Right renal cortex interstitium (tissue), 3 donors: ENCODE data around the gene FAAP100. TPM values are rescaled to one million over a fixed set of nuclear protein-coding genes. Genes with fewer than 3 reads are reported as not detected.

Source experiments
- DNase-seq, 3 donors: peaks; one replicate each; pipeline ENCODE4 v3.0.0-alpha.2; 2013; ENCODE audit warnings: low read depth in 3 of 3, low spot score in 2 of 3
- polyA plus RNA-seq, 3 donors: library from polyadenylated mRNA; unstranded; fragments of 120-200 nt; gene quantifications; one replicate each; pipeline ENCODE4 v1.2.1, GENCODE V29; 2013; ENCODE audit not compliant: insufficient read length in 3 of 3

Gene FAAP100
- polyA plus RNA-seq, 3 donors = 17.0 to 18.1 (median 17.4) TPM

DNA sequence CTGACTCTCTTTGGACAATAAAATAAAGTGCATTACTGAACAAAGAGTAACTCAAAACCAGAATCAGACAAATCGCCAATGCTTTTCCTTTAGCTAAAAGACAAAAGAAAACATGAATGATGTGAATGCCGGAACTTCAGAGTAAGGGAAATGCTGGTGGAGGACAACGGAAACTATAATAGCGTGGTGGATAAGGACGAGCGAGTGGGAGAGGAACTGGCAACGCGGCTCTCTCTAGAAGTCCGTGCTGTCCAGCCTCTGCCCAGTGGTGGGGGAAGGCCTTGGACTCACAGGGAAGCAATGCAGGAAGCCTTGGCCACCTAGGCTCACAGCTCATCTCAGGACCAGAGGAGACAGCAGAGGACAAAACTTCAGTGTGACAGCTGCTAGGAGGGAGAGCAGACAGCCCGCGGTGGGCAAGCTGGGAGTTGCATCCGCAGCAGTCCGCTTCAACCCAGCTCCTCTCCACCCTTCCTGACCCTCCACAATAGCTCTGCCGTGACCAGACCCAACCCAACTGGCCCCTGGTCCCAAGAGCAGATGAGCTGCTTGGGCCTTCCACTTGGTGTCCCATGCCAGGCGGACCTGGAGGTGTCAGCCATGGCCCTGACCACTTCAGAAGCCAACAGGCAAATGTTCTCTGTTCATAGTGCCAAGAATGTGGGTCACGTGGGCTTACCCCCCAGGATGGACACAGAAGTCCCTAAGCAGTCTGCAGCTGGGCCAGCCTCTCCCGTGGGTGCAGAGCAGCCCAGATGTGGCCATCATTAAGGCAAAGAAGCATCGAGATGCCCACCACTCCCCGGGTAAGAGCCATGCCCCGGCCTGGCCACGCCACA lies 5.3 kb upstream of the FAAP100 start:
- DNase-seq = no peak

DNA sequence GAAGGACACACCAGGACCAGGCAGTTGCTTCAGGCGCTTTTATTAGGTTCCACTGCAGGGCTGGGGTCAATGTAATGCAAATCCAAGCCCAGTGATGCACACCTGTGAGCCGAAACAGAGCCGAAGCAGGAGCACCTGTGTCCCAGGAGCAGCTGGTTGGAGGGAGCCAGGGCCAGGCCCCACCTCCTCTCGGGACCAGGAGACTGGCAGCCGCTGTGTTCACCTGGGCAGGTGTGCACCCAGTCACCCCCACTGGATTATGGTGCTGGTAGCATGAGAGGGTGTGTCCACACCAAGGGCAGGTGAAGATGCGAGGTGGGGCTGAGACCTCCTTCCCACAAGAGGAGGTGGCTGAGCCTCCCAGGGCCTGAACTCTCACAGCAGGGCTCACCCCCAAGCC lies 4.7 kb upstream of the FAAP100 start:
- no peak for DNase-seq

DNA sequence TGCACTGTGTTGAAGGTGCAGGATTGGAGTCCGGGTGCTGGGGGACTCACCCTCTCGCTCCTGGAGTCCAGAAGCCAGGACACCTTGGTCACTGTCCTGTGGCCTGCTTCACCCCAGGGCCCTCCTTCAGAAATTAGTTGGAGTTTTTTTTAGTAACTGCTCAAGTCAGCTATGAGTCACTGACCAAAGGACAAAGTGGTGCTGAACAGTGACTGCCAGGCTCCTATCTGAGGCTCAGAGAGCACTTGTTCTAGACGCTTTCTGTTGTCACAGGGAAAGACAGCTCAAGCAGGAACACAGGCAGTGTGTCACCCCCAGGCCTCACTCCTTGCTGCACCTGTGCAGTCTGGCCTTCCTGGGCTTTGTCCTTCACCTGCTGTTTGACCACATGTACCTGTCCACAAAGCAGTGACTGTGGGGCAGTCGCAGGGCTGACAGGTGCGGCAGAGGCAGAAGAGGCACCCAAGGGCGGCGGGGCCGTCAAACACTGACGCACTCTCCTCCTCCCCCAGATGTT lies 4.1 kb upstream of the FAAP100 start:
- no peak for DNase-seq

DNA sequence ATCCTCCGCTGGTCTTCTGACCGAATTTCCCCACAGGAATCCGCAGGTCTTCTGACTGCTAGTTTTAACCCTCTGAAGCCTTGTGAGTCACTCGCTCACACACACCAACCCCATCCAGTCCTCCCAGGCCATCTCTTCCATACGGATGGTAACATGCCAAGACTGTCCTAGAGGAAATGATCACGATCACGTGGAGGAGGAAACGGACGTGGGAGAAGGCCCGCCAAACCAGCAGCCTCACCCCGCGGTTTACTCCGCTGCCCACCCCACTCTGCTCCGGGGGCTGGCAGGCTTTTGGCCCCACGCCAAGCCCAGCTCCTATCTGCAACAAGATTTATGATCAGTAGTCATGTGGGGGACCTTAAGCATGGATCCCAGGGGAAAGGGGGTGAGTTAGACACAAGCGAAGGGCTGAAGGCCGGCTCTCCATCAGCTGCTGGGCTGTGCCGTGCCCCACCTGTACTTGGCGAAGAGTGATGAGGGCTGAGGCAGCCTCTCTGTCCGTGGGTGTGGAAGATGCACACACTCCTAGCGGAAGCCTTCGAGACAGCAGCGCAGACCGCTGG lies 1.5 kb upstream of the FAAP100 start:
- no peak for DNase-seq

DNA sequence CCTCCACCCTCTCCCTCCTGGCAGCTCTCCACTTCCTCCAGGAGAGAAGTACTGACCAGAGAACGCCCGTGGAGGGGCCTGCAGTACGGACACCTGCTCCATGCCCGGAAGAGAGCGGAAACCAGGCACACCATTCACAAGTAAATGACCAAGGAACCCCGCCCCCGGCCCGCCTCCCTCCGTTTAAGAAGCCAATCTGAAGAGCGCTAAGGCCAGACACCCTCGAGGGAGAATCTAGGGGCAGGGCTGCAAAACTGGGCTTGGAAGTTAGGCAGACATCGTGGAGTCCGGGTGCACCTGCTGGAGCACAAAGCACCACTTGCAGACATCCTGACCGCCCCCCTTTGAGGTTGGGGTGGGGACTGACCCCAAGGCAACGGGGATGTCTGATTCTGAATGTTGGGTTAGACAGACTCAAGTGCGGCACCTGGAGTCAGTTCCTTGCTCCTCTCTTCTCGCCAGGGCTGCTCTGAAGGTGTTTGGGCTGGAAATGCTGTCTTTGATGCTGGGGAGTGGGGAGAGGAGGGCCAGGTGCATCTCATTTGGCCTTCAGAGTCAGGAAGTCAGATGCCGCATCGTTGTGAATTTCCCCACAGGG lies 964 bp upstream of the FAAP100 start:
- DNase-seq = no peak

DNA sequence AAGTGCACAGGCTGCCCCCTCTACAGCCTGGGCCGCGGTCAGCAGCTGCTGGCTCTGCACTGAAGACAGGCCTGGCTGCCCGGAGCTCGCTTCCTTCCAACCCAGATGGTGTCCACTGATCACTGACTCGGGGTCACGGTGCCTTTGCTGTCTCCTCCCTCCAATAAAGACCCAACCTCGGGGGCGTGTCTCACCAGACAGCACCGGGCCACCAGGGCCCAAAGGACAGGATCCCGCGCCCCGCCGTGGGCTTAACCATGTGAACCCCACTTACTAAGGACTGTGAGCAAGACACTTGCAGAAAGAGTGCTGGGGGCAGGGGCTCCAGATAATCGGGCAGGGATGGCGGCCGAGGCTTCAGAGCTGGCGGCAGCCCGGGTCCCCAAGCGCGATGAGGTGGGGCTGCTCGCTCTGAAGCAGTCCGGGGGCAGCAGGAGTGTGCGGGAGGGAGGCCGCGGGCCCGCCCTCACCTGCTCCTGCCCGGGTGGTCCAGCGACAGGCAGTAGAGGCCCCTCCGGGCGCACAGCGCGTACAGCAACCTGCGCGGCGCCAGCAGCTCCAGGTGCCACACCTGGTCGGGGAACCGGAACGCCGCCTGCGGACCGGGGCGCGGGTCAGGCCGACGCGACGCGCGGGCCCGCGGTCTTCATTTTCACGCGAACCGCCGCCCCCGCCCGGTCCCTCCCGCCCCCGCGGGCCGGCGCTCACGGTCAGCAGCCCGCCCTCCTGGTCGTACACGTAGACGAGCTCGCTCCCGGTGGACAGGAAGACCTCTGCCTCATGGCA lies 502 bp downstream of the FAAP100 start:
- no peak for DNase-seq

DNA sequence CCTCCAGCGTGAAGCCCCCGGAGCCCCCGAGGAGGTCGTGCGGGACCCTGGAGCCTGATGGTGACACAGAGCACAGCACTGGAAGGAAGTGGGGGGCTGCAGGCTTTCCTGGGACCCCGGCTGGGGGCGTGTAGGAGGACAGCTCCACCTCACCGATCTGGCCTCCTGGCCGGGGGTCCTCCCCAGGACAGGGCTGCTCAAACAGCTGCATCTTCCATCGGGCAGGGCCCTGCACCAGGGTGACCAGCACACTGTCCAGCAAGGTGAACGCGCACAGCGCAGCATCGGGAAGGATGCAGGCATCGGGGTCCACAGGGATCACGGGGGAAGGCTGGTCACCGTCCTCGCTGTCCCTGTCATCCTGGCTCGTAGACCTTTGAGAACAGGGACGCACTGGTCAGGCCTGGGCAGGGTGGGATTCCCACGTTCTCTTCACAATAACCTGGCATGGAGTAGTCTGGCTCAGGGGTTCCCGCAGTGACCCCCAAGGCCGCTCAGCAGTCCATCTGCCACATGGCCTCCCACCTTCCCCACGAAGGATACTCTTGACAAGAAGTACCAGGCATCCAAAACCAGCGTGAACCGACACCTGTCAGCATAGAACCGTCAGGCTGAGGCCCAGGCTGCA lies 1.2 kb downstream of the FAAP100 start:
- no peak for DNase-seq

DNA sequence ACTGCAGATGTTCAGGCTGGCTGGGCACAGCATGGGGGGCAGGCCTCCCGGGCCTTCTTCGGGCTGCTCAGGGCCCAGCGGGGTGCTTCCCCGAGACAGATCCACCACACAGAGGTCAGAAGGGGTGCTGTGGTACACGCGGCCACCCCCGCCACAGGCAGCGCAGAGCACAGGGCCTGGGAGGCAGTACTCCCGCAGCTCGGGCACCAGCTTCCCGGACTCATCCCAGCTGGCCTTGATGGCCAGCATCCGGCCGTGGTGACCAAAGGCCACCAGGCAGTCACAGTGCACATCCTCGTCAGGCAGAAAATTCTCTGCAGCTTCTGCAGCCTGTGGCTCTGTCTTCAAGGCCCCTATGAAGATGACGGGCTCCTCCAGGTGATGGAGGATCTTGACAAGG lies 1.9 kb downstream of the FAAP100 start:
- no peak for DNase-seq

DNA sequence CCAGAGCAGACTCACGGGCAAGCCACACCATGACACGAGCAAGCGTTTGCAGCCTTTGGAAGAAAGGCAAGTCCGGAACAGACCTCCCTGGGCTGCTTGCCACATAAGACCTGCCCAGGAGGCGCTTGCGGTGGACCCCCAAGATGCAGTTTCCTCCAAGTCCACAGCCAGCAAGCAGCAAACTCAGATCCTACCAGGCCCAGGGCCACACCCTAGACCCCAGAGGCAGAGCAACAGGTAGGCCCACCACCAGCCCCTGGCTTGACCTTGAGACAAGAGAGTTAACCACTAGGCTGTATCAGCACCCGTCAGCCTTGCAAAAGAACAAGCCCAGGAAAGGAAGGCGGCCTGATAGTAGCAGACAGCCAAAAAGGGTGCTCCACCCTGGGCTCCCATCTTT lies 2.3 kb downstream of the FAAP100 start:
- DNase-seq = no peak

DNA sequence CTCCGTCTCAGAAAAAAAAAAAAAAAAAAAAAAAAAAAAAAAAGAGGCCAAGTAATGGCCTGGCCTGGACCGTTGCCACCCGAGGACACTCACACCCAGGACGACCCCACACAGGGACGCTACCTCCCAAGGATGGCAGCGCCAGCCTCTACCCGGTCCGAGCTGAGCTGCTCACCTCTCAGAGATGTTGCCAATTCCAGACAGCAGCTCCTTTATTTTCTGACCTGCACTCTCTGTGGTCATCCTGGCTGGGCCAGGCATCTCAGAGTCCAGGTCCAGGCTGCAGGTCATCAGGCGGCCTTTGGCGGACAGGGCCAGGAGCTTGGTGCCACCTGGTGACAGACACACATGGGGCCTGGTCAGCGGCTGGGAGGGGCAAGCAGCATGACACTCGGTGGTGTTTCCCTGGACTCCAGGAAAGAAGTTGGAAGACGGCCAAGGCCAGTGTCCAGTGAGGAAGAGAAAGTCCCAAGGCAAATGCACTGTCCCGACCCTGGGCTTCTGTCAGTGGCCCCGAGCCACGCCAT lies 3.1 kb downstream of the FAAP100 start:
- DNase-seq = no peak

DNA sequence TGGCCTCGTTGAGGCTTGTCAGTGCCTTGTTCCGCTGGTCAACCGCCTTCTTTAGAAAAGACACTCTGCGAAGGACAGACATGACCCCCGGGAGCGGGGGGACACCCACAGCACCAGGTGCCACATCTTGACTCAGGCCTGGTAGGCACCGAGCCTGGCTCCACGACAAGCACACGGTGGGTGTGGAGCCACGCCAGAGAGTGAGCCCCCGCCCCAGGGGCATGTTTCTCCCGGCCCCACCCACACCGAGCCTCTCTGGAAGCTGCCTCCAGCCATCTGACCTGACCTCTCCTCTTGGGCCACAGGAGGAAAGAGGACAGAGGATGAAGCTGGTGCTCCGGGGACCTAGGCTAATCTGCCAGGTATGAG lies 4.6 kb downstream of the FAAP100 start:
- DNase-seq = no peak

DNA sequence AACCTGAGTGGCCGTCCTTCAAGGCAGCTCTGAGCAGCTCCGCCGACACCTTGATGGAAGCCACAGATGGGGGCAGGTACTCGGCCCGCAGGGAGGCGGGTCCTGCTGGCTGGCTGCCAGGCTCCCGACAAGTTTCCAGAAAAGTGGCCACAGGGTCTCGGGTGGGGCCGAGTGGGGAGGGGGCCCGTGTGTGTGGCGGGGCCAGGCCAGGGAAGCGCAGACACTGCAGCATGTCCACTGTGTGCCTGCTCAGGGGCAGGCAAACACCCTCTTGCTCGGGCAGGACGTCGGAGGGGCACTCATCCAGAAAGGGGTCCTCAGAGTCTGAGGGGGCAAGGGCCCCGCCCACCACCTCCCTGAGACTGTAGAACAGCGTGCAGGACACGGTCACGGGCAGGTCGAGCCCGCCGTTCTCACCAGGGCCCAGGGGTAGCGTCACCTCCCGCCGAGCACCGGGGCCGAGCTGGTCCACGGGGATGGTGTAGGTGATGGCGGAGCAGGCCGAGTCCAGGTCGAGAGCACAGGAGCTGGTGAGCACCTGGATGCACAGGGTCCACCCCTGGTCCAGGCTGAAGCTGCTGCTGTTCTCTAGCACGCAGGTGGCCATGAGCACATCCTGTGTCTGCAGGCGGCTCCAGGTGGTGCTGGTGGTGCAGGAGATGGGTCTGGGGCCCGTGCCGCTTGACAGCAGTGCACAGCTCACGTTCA lies 5.1 kb downstream of the FAAP100 start:
- no peak for DNase-seq

DNA sequence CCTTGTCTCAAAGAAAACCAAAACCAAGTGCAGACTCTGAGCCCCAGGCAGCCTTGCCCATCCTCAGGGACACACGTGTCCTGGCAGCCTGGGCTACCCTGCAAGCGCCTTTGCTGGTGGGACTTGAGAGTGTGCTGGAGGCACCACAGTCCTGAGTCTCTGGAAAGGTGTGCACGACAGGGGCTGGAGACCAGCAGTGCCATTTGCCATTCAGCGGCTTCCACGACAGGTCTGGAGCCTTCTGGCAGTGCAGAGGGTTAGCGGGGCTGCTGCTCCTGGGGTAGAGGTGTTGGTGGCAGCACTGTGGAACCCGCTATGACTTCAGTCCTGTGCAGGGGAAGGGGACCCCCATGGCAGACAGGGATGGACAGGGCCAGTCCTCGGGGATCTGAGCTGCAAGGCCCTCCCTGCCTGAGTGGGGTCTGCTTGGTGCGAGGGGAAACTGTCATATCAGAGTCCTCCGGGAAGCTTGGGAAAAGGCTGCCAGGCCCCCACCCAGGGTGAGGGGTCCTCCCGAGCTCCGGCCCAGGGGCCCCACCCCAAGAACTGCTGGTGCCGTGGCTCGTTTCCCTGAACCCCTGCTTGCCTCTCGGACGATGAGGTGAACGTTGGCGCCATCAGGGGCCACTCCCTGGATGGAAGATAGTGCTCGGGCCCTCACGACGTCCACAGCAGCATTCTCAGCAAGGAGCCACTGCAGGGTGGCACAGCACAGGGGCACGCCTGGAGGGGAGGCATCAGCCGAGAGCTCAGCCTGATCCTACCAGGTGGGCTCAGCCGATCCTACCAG lies 6.8 kb downstream of the FAAP100 start:
- DNase-seq = no peak

DNA sequence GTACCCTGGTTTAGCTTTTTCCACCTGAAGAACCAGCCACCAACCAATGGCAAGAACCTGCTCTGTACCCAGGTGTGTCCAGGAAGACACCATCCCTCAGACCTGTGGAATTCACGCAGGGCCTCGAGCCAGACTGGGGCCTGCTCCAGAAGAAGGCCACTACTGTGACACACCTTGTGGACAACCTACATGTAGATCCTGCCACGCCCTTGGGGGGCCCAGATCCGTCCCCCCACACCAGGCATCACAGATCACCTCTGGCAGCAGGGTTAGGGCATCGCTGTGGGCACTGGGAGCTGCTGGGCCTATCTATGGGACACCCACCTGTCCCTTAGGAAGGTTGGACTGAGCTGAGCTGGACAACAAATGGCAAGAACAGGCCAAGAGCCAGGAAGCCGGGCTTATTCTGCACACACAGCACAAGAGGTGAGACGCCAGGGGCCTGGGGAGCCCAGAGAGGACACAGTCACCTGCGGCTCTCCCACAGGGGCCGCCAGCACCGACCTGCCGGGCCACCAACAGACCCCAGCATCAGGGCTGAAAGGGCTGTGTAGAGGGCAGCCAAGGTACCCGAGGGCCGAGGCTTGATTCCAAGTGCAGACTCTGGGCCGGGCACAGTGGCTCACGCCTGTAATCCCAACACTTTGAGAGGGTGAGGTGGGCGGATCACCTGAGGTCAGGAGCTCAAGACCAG lies 7.7 kb downstream of the FAAP100 start:
- DNase-seq = no peak

DNA sequence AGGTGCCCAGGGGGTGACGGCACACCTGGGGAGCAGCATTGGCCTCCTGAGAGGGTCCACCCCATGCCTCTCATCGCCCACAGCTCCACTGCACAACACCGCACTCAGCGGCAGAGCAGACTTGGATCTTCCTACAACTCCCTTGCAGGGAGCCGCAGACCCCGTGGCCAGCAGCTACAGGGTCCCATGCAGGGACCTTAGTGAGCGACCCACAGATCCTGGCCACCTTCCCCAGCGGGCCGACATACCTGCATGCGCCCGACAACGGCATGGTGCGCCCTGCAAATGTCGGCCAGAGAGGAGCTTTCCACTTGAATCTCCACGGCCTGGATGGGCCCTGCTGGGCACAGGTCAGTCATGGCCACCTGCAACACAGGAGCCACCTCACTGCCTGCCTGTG lies 8.4 kb downstream of the FAAP100 start:
- DNase-seq = no peak

DNA sequence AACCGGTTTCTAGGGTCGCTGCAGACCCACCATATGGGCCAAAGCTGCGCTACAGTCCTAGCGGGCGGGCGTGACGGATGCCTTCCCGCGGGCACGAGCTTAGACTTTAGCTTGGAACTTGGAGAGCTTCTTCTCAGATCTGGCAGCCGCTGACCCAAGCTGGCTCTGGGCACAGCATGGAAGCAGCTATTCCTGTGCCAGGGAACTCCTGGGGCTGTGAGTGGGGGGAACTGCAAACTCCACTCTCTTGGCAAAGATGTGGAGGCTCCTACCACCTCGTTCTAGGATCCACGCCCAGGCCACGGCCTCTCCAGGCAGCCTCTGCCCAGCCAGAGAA lies 8.8 kb downstream of the FAAP100 start:
- no peak for DNase-seq

DNA sequence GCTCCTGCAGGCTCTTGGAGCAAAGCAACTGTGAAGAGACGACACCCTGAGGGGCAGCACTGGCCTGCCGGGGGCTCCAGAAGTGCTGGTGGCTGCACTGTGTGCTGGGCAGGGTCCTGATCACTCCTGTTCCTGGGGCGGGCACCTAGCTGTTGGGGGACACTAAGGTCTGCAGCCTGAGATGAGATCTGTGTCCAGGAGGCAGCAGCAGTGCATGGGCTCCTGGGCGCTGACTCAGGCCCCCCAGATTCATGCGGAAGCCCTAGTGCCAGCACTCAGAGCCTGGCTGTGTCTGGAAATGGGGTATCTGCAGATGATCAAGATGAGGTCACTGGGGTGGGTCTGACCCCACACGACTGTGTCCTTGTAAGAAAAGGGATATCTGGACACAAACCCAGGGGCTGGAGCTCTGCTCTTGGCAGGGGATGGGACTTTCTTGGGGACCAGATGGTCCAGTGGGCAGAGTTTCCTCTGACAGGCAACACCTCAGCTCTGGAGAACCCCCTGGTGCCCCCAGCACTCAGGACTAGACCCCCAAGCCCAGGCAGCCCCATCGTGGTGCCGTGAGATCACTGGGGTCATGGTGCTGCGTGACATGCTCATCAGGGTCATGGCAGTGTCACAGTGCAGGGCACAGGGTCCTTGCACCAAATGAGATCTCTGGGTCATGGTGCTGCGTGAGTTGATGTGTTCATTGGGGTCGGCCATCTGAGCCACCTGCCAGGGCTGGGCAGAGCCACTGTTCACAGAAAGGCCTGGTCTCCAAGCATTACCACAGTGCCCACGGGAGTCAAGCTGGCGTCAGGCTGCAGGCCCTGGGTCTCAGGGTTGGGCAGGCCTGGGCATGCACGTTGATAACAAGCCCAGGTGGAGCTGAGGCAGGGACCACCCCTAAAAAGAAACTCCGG lies 9.5 kb downstream of the FAAP100 start:
- DNase-seq = no peak

DNA sequence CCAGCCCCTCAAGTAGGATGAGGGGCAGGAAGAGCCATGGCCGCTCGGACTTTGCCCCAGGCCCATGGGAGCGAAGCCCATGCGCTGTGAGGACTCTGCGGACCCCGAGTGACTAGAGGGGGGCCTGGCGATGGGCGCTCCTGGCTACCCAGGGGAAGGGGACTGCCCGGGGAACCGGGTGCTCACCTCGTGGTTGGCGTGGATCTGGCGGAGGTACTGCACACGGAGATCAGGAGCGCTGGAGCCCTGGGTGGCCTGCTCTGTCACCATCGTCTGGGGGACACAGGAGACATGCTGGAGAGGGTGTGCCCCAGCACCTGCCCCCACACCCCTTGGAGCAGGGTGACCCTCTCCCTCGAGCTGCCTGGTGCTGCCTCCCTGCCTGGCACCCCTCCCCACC lies 11.0 kb downstream of the FAAP100 start:
- no peak for DNase-seq
